ENCODE measurements around the gene CDYL2. TPM values are rescaled to one million over a fixed set of nuclear protein-coding genes. Genes with fewer than 3 reads are reported as not detected.

Gene CDYL2
- polyA plus RNA-seq, 1 donor from 2014 or later: 2.6 TPM

GRCh38 chr16:80604600-80605355 lies 199.6 kb downstream of the CDYL2 start:
- no peaks in the 10 kb centered on the region for H3K79me2 ChIP-seq (replicated peaks; ENCODE audit: insufficient read depth, low read length)
- H3K4me2 ChIP-seq (ENCODE audit: low read length): no peak overlapping the region
- no peaks in the 10 kb centered on the region for H4K20me1 ChIP-seq (ENCODE audit: insufficient read depth)
- no peaks in the 10 kb centered on the region for H3F3A ChIP-seq (ENCODE audit: insufficient read depth, low read length, poor library complexity, severe bottlenecking)
- no peak for TF ChIP-seq EZH2 (IDR thresholded peaks at IDR 0.05; ENCODE audit: borderline replicate concordance, insufficient read depth, low read length, poor library complexity, severe bottlenecking)
- TF ChIP-seq POLR2AphosphoS5 (IDR thresholded peaks at IDR 0.05): no peak
- no peak for TF ChIP-seq TAF1 (IDR thresholded peaks at IDR 0.05; ENCODE audit: low read depth)
- no peak for TF ChIP-seq MXI1 (conservative IDR thresholded peaks at IDR 0.05; ENCODE audit: poor library complexity, severe bottlenecking)
- H3K27ac ChIP-seq (ENCODE audit: low read length): no peak overlapping the region
- H3K4me3 ChIP-seq (ENCODE audit: low read length): no peak overlapping the region
- no peak overlapping the region for H2AFZ ChIP-seq (ENCODE audit: low read depth, low read length)
- H3K9me2 ChIP-seq (ENCODE audit: insufficient read depth, low read length): no peaks in the 10 kb centered on the region
- H3K36me3 ChIP-seq (ENCODE audit: insufficient read depth, low read length): peaks cover 3% of the 10 kb centered on the region
- H3K9ac ChIP-seq (ENCODE audit: low read length): no peak overlapping the region
- H3K9me3 ChIP-seq (ENCODE audit: low read length): no peaks in the 10 kb centered on the region
- no peaks in the 10 kb centered on the region for H3K27me3 ChIP-seq (ENCODE audit: insufficient read depth, low read depth, low read length)

GRCh38 chr16:80602894-80603293 lies 201.5 kb downstream of the CDYL2 start:
- Histone ChIP-seq H3K27ac (ENCODE audit: low read length) (no peak overlapping the region), H2AFZ (ENCODE audit: low read depth, low read length) (no peak overlapping the region), H3K4me2 (ENCODE audit: low read length) (no peak overlapping the region), H3K9me2 (ENCODE audit: insufficient read depth, low read length) (no peaks in the 10 kb centered on the region), H3K79me2 (replicated peaks; ENCODE audit: insufficient read depth, low read length) (no peaks in the 10 kb centered on the region), H3K4me3 (ENCODE audit: low read length) (no peak overlapping the region), H3K27me3 (ENCODE audit: insufficient read depth, low read depth, low read length) (no peaks in the 10 kb centered on the region), H4K20me1 (ENCODE audit: insufficient read depth) (no peaks in the 10 kb centered on the region), H3F3A (ENCODE audit: insufficient read depth, low read length, poor library complexity, severe bottlenecking) (no peaks in the 10 kb centered on the region), H3K9me3 (ENCODE audit: low read length) (no peaks in the 10 kb centered on the region), H3K9ac (ENCODE audit: low read length) (no peak overlapping the region), H3K36me3 (ENCODE audit: insufficient read depth, low read length) (peaks cover 3% of the 10 kb centered on the region)
- no peak for TF ChIP-seq SMC3 (conservative IDR thresholded peaks at IDR 0.05; ENCODE audit: poor library complexity)
- TF ChIP-seq EP300 (conservative IDR thresholded peaks at IDR 0.05; ENCODE audit: poor library complexity, severe bottlenecking): no peak
- no peak for TF ChIP-seq TAF1 (IDR thresholded peaks at IDR 0.05; ENCODE audit: low read depth)
- no peak for TF ChIP-seq MXI1 (conservative IDR thresholded peaks at IDR 0.05; ENCODE audit: poor library complexity, severe bottlenecking)
- no peak for TF ChIP-seq RAD21 (conservative IDR thresholded peaks at IDR 0.05)
- TF ChIP-seq POLR2AphosphoS5 (IDR thresholded peaks at IDR 0.05): no peak
- TF ChIP-seq REST (IDR thresholded peaks at IDR 0.05; ENCODE audit: borderline replicate concordance): no peak

GRCh38 chr16:80601182-80601581 lies 203.2 kb downstream of the CDYL2 start:
- Histone ChIP-seq H3K27me3 (ENCODE audit: insufficient read depth, low read depth, low read length) (no peaks in the 10 kb centered on the region), H2AFZ (ENCODE audit: low read depth, low read length) (no peak overlapping the region), H4K20me1 (ENCODE audit: insufficient read depth) (no peaks in the 10 kb centered on the region), H3K9ac (ENCODE audit: low read length) (no peak overlapping the region), H3K4me3 (ENCODE audit: low read length) (no peak overlapping the region), H3K9me3 (ENCODE audit: low read length) (no peaks in the 10 kb centered on the region), H3K9me2 (ENCODE audit: insufficient read depth, low read length) (no peaks in the 10 kb centered on the region), H3K79me2 (replicated peaks; ENCODE audit: insufficient read depth, low read length) (no peaks in the 10 kb centered on the region), H3K27ac (ENCODE audit: low read length) (no peak overlapping the region), H3K4me2 (ENCODE audit: low read length) (no peak overlapping the region), H3K36me3 (ENCODE audit: insufficient read depth, low read length) (peaks cover 3% of the 10 kb centered on the region), H3F3A (ENCODE audit: insufficient read depth, low read length, poor library complexity, severe bottlenecking) (no peaks in the 10 kb centered on the region)
- TF ChIP-seq EP300 (conservative IDR thresholded peaks at IDR 0.05; ENCODE audit: poor library complexity, severe bottlenecking) (no peak), SMC3 (conservative IDR thresholded peaks at IDR 0.05; ENCODE audit: poor library complexity) (no peak), MXI1 (conservative IDR thresholded peaks at IDR 0.05; ENCODE audit: poor library complexity, severe bottlenecking) (no peak), CTCF (IDR thresholded peaks at IDR 0.05; ENCODE audit: poor library complexity, severe bottlenecking) (no peak), RAD21 (conservative IDR thresholded peaks at IDR 0.05) (no peak), POLR2AphosphoS5 (IDR thresholded peaks at IDR 0.05) (no peak), EZH2 (IDR thresholded peaks at IDR 0.05; ENCODE audit: borderline replicate concordance, insufficient read depth, low read length, poor library complexity, severe bottlenecking) (no peak), REST (IDR thresholded peaks at IDR 0.05; ENCODE audit: borderline replicate concordance) (no peak), TAF1 (IDR thresholded peaks at IDR 0.05; ENCODE audit: low read depth) (no peak)
